ENCODE measurements around the gene ZSCAN4. TPM values are rescaled to one million over a fixed set of nuclear protein-coding genes. Genes with fewer than 3 reads are reported as not detected.

The ZSCAN4 gene
- total RNA-seq, 1 experiment from 2014 or later, result not detected

GRCh38 chr19:57686727-57687126 is 18.0 kb downstream of the ZSCAN4 start:
- H2BK20ac ChIP-seq (ENCODE audit: low read depth, low read length, poor library complexity, severe bottlenecking), result no peak overlapping the region
- peaks cover 26% of the 10 kb centered on the region for H3K79me1 ChIP-seq (ENCODE audit: insufficient read depth, low read depth, low read length, poor library complexity, severe bottlenecking)
- H3K56ac ChIP-seq (ENCODE audit: insufficient read length, low read depth, low read length), result no peak overlapping the region
- H2AFZ ChIP-seq (ENCODE audit: low read length), result no peak overlapping the region
- no peak overlapping the region for H3K4ac ChIP-seq (ENCODE audit: low read depth, low read length)
- no peak overlapping the region for H2BK12ac ChIP-seq (ENCODE audit: insufficient read length, low read depth, low read length)
- no peak overlapping the region for H3K9ac ChIP-seq (ENCODE audit: extremely low read depth, insufficient read length, low read length)
- Mint-ChIP-seq H3K9me3 (peaks cover 78 to 84% of the 10 kb centered on the region in 2 experiments), H3K4me1 (peaks cover 14 to 16% of the 10 kb centered on the region in 2 experiments), H3K36me3 (ENCODE audit: insufficient read depth in 1 of 3, low read depth in 3 of 3) (peaks cover 91 to 94% (median 93%) of the 10 kb centered on the region in 3 experiments), H3K27me3 (ENCODE audit: low read depth) (peaks cover 1% of the 10 kb centered on the region; the same call in 1 of the 2 replicates), H3K4me3 (no peak overlapping the region; a peak in 1 of 5 replicates), H3K27ac (no peak overlapping the region)
- H3K4me2 ChIP-seq (ENCODE audit: insufficient read depth, insufficient read length, low read length), result no peak overlapping the region
- H2BK120ac ChIP-seq (ENCODE audit: low read depth, low read length, poor library complexity, severe bottlenecking), result no peak overlapping the region
- H3K27me3 ChIP-seq (ENCODE audit: insufficient read depth, low read length), result no peaks in the 10 kb centered on the region
- H2AK5ac ChIP-seq (ENCODE audit: insufficient read length, low read length), result no peak overlapping the region
- H3K27ac ChIP-seq (ENCODE audit: insufficient read length, low read depth, low read length), result no peak overlapping the region
- no peak overlapping the region for H3K18ac ChIP-seq (ENCODE audit: insufficient read length, low read depth, low read length)
- TF ChIP-seq, protein P1, sequence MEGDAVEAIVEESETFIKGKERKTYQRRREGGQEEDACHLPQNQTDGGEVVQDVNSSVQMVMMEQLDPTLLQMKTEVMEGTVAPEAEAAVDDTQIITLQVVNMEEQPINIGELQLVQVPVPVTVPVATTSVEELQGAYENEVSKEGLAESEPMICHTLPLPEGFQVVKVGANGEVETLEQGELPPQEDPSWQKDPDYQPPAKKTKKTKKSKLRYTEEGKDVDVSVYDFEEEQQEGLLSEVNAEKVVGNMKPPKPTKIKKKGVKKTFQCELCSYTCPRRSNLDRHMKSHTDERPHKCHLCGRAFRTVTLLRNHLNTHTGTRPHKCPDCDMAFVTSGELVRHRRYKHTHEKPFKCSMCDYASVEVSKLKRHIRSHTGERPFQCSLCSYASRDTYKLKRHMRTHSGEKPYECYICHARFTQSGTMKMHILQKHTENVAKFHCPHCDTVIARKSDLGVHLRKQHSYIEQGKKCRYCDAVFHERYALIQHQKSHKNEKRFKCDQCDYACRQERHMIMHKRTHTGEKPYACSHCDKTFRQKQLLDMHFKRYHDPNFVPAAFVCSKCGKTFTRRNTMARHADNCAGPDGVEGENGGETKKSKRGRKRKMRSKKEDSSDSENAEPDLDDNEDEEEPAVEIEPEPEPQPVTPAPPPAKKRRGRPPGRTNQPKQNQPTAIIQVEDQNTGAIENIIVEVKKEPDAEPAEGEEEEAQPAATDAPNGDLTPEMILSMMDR (conservative IDR thresholded peaks at IDR 0.05), result no peak
- H3K23me2 ChIP-seq (ENCODE audit: insufficient read length, low read depth, low read length, poor library complexity, severe bottlenecking), result peaks cover 7% of the 10 kb centered on the region
- H3K23ac ChIP-seq (ENCODE audit: insufficient read length, low read depth, low read length), result no peak overlapping the region
- peaks cover 55% of the 10 kb centered on the region; the same call in 1 of the 2 replicates for H3K79me2 ChIP-seq (ENCODE audit: insufficient read depth, low read length)
- H3K9me3 ChIP-seq (ENCODE audit: control insufficient read depth, low read depth, low read length), result peaks cover 47% of the 10 kb centered on the region
- WGBS (ENCODE audit: extremely low coverage, insufficient read length, low lambda C conversion rate), result no CpG with 5 or more reads among the region's 3 CpGs
- no peaks in the 10 kb centered on the region for H3K4me1 ChIP-seq (ENCODE audit: insufficient read depth, low read length)
- H2BK15ac ChIP-seq (ENCODE audit: low read depth, low read length), result no peak overlapping the region
- no peak overlapping the region for H4K8ac ChIP-seq (replicated peaks; ENCODE audit: insufficient read length, low read depth, low read length)
- no peak overlapping the region for H3K14ac ChIP-seq (ENCODE audit: insufficient read depth, low read length)
- DNase-seq, result no peak
- no peak overlapping the region for H2BK5ac ChIP-seq (ENCODE audit: insufficient read length, low read length)
- no peak overlapping the region for H4K5ac ChIP-seq (ENCODE audit: insufficient read length, low read depth, low read length)
- no peaks in the 10 kb centered on the region for H4K20me1 ChIP-seq (ENCODE audit: control insufficient read depth, insufficient read depth, insufficient read length)
- no peak overlapping the region for H3T11ph ChIP-seq (ENCODE audit: low read length)
- H4K91ac ChIP-seq (ENCODE audit: insufficient read length, low read depth, low read length), result no peak overlapping the region

Data from H9 (cell line).